GM18499 (cell line): ENCODE measurements around the gene SPG7.
"Not testable (repeated sequence)": the region's sequence is repeated elsewhere in the genome, so short reads cannot be mapped to it uniquely, and the experiment has no call there.

Experiments
- ATAC-seq: cut with Tn5 transposase; IDR thresholded peaks from one replicate; pipeline ENCODE4 v1.9.1; 2021; ENCODE audit warnings: moderate number of reproducible peaks; ENCODE audit not compliant: insufficient read depth, unreplicated experiment

The SPG7 gene

GRCh38 chr16:89561142-89561883 lies 53.1 kb downstream of the SPG7 start:
- no peak for ATAC-seq

- ATAC-seq: no peak
These were observed 53.8 kb downstream of the SPG7 start for GRCh38 chr16:89561884-89562599.

- ATAC-seq: no peak
These were observed 54.7 kb downstream of the SPG7 start for GRCh38 chr16:89562939-89563338.

- ATAC-seq: no peak
These were observed 55.6 kb downstream of the SPG7 start for GRCh38 chr16:89563639-89564392.

GRCh38 chr16:89564476-89565255 lies 56.5 kb downstream of the SPG7 start:
- no peak for ATAC-seq

GRCh38 chr16:89565256-89565505 lies 57.0 kb downstream of the SPG7 start:
- ATAC-seq: no peak

GRCh38 chr16:89565506-89566372 lies 57.5 kb downstream of the SPG7 start:
- ATAC-seq: no peak

- ATAC-seq: no peak
These were observed 59.7 kb downstream of the SPG7 start for GRCh38 chr16:89567656-89568594.

GRCh38 chr16:89569506-89570341 lies 61.5 kb downstream of the SPG7 start:
- no peak for ATAC-seq

GRCh38 chr16:89570342-89570923 lies 62.2 kb downstream of the SPG7 start:
- ATAC-seq: no peak

- ATAC-seq: not testable (repeated sequence)
These were observed 62.9 kb downstream of the SPG7 start for GRCh38 chr16:89570983-89571598.

- no peak for ATAC-seq
These were observed 63.4 kb downstream of the SPG7 start for GRCh38 chr16:89571636-89572035.

- no peak for ATAC-seq
These were observed 63.9 kb downstream of the SPG7 start for GRCh38 chr16:89572073-89572484.

GRCh38 chr16:89572485-89573205 lies 64.4 kb downstream of the SPG7 start:
- no peak for ATAC-seq

- ATAC-seq: no peak
These were observed 65.8 kb downstream of the SPG7 start for GRCh38 chr16:89573826-89574680.
